Measurements from ENCODE around the gene FNIP1.
"Not testable (repeated sequence)": the region's sequence is repeated elsewhere in the genome, so short reads cannot be mapped to it uniquely, and the experiment has no call there.

The FNIP1 gene

GRCh38 chr5:131637694-131638093 is 159.1 kb downstream of the FNIP1 start:
- peak; percentile 52 for DNase-seq (ENCODE audit: low read depth)

- DNase-seq (ENCODE audit: low read depth), result no peak
Observed at GRCh38 chr5:131635684-131636572, 160.9 kb downstream of the FNIP1 start.

- peak; percentile 97 for DNase-seq (ENCODE audit: low read depth)
Observed at GRCh38 chr5:131634996-131635683, 161.7 kb downstream of the FNIP1 start, which contains the start of gene RAPGEF6. TSS of gene RAPGEF6 (minus strand) at chr5:131635229. CDS start at chr5:131635030, 199 bp downstream.

DNA sequence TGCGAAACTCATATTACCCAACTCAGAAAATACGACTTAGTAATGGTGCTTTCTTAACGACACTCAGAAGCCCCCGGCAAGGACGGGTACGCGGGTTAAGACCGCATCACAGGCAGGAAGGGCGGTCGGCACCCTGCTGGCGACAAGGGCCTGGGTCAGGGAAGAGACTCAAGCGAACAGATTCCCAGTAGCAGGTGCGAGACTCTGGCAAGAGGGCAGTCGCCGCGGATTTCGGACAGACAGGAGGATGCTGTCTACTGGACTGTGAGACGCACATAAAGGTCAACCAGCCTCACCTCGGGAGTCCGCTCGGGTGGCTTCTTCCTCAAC is 162.2 kb downstream of the FNIP1 start:
- peak; percentile 33 for DNase-seq (ENCODE audit: low read depth)

GRCh38 chr5:131634238-131634637 is 162.6 kb downstream of the FNIP1 start:
- DNase-seq (ENCODE audit: low read depth), result no peak

DNA sequence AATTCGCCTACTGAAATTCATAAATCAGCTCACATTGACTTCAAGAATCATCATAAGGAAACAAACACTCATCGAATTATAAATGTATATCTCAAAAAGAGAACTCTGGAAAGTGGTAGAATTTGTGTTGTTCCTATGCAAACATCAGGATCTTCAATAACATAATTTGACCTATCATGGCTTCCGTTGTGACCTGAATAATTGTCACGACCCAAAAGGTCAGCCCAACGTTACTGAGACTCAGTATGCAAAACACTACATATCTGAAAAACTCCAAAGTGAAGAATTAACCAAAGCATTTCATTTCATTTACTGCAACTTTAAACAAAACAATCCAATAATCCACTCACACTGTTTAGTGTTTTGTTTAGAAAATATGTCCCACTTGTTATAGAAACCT is 163.0 kb downstream of the FNIP1 start:
- DNase-seq (ENCODE audit: low read depth), result no peak

DNA sequence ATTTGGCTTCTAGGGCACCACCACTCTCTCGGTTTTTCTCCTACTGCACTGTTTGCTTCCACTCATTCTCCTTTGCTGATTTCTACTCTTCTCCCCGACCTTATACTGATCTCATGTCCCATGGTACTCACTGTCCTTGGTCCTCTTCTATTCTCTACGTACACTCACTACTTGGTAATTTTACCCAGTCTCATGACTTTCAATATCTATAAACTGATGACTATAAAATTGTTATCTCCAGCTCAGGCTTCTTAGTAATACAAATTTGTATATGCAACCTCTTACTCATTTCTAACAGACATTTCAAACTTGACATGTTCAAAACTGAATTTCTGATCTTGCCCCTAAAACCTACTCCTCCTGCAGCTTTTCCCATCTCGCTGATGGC is 165.9 kb downstream of the FNIP1 start:
- no peak for DNase-seq (ENCODE audit: low read depth)

- DNase-seq (ENCODE audit: low read depth), result no peak
Observed at GRCh38 chr5:131630208-131630962, 166.4 kb downstream of the FNIP1 start.

DNA sequence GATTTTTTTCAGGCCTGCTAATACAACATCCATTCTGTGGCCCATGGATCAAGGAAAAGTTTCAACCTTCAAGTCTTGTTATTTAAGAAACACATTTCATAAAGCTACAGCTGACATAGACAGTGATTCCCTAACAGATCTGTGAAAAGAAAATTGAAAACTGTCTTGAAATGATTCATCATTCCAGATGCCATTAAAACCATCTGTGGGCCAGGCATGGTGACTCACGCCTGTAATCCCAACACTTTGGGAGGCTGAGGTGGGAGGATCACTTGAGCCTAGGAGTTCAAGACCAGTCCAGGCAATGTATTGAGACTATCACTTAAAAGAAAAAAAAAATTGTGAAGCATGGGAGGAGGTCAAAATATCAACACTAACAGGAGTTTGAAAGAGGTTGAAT is 167.8 kb downstream of the FNIP1 start:
- DNase-seq (ENCODE audit: low read depth), result no peak

DNA sequence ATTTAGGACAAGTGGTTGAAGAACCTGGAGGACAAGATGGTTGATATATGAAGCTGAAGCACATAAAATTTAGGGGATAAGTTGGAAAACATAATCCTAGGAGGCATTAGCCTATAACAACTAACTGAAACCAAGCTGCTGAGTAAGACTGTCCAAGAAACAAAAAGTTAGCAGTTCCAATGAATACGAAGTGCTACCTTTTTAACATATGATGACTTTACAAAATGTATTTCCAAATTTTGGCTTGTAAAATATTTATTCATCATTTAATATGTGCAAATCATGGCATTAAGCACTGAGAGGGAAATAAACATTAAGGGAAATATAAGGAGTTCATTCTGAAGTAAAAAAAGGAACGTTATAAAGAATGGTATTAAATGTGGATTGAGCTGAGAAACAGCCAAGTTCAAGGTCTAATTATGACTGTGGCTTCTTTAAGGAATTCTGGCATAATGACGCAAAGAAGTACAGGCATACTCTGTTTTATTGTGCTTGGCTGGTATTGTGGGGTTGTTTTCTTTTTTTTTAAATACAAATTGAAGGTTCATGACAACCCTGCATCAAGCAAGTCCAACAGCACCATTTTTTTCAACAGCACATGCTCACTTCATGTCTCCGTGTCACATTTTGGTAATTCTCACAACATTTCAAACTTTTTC is 169.5 kb downstream of the FNIP1 start:
- no peak for DNase-seq (ENCODE audit: low read depth)

- DNase-seq (ENCODE audit: low read depth), result no peak
Observed at GRCh38 chr5:131622633-131623032, 174.2 kb downstream of the FNIP1 start.

DNA sequence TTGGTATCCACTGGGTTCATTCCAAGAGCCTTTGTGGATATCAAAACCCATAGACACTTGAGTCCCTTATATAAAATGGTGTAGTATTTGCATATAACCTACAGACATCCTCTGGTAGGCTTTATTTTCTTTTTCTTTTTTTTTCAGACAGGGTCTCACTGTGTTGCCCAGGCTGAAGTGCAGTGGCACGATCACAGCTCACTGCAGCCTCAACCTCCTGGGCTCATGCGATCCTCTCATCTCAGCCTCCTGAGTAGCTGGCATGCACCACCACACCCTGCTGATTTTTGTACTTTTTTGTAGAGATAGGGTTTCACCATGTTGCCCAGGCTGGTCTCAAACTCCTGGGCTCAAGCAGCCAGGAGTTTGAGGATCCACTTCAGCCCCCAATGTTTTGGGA is 175.7 kb downstream of the FNIP1 start:
- not testable (repeated sequence) for DNase-seq (ENCODE audit: low read depth)

DNA sequence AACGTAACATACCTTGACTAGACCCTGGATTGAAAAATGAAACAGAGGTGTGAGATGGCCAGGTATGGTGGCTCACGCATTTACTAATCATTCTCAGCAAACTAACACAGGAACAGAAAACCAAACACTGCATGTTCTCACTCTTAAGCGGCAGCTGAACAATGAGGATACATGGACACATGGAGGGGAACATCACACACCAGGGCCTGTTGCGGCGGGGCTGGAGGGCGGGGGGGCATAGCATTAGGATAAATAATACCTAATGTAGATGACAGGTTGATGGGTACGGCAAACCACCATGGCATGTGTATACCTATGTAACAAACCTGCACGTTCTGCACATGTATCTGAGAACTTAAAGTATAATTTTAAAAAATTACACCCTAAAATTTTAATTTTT is 177.7 kb downstream of the FNIP1 start:
- no peak for DNase-seq (ENCODE audit: low read depth)

DNA sequence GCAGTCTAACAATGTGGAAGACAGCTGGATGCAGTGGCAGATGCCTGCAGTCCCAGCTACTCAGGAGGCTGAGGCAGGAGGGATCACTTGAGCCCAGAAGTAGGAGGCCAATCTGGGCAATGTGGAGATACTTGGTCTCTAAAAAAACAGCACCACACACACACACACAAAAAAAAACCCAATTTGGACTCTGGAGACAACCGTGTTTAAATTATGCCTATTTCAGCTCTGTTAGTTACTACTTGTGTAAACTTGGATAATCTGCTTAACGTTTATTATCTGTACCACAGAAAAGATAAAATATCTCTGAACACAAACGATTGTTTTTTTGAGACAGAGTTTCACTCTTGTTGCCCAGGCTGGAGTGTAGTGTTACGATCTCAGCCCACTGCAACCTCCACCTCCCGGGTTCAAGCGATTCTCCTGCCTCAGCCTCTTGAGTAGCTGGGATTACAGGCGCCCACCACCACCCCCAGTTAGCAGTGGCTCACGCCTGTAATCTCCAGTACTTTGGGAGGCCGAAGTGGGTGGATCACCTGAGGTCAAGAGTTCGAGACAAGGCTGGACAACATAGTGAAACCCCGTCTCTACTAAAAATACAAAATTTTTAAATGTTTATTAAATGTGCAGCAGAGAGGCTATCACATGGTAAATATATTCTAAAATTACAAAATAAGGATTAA is 179.5 kb downstream of the FNIP1 start:
- DNase-seq (ENCODE audit: low read depth), result no peak

DNA sequence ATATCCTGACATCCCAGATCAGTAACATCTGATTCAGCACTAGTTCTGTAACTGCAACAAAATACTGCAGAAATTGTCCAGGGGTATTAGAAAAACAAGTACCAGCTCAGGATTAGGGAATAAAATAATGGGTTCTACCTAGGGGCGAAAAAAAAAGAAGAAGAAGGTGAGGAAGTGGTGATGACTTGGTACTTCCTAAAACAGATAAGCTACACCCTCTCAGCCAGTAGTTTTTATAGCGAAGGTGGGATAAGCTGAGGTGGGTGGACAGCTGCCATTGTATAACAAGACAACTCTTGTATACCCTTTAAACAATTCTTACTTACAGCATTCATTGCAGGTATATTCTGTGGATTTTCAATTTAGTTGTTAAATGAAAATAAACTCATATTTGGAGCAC is 180.9 kb downstream of the FNIP1 start:
- DNase-seq (ENCODE audit: low read depth), result no peak

DNA sequence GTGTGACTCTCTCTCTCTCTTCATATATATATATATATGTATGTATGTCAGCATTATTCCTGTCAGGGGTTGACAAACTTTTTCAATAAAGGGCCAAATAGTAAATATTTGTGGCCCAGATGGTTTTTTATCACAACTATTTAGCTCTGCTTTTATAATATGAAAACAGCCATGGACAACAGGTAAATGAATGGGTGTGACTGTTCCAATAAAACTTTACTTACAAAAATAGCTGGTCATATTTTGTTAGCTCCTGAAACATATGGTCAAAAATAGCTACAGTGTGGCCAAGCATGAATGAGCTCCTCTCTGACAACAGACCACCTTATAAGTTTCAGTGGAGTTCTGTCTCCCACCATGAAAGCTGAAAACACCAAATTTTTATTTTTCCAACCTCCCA is 183.4 kb downstream of the FNIP1 start:
- DNase-seq (ENCODE audit: low read depth), result no peak

DNA sequence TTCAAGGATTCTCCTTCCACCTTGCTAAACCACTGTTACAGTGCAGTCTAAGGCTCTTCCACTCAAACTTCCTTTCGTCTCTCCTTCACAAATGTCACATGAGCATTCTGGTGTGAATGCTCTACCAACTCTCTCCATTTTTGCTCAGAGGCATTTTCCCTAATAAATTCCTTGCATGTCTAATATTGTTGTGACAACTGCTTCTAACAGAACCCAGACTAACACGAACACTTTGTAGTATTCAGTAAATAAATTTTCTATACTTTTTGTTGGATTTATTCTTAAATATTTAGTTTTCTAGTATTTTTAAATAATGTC is 185.8 kb downstream of the FNIP1 start:
- no peak for DNase-seq (ENCODE audit: low read depth)

DNA sequence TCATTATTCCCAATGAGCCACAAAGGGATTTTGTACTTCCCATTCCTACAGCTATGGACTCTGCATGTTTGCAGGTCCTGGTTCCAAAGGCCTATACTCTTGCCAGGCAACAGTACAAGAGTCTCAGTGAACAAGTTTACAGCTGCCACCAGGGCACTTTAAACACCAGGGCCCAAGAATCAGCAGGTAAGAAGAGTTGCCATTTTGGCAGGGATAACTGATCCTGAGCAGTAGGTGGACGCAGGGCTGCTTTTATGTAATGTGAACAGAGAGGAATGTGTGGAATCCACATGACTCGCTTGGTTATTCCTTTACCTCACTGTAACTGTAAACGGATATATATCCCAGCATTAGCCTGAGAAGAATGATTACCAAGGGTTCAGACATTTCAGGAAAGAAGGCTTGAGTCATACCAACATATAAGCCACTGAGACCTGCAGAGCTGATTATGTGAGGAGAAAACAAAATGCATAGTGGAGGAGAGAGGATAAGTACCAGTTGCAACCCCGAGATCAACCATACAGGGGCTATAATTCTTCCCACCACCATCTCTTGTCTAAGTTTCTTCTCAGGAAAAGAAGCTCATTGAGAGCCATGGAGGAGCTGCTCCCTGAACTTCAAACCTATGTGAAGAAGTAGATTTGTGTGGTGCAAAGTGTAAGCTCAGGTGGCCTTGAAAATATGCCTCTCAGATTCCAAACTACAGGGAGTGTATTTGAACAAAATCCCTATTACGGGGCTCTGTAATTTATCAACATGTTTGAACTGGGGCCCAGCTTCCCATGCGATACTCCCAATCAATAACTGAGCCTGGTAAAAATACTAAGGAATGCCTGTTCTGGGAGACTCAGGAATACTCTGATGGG is 186.4 kb downstream of the FNIP1 start:
- DNase-seq (ENCODE audit: low read depth), result no peak

GRCh38 chr5:131609774-131610173 is 187.0 kb downstream of the FNIP1 start:
- DNase-seq (ENCODE audit: low read depth), result no peak

DNA sequence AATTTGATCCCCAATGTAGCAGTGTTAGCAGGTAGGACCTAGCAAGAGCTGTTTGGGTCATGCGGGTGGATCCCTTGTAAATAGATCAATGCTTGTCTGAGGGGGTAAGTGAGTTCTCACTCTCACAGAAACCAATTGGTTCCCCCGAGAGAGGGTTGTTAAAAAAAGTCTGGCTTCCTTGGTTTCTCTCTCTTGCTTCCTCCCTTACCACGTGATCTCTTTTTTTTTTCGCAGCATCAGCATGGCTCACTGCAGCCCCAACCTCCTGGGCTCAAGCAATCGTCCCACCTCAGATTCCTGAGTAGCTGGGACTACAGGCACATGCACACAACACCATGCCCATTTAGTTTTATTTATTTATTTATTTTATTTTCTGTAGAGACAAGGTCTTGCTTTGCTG is 188.2 kb downstream of the FNIP1 start:
- DNase-seq (ENCODE audit: low read depth), result no peak
